ENCODE measurements around the gene CFAP57.

The CFAP57 gene

DNA sequence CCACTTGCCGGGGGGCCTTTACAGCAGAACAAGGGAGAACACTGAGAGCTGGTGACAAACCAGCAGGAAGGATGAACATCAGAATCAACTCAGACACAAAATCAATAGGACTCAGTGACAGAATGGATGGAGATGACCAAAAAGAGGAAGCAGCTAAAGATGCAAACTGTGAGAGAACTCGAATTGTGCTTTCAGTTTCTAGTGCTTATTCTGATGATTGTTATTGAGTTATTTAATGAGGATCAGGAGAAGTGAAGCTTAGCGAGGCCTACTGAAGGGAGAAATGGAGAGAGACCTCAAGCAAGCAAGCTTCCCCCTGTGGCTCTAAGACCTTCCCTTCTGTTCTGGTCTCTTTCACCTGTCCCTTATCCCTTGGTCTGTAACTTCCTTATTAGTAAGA is 67.4 kb downstream of the CFAP57 start:
- no peak for TF ChIP-seq CTCF (IDR thresholded peaks at IDR 0.05; ENCODE audit: borderline replicate concordance, insufficient read depth, low read depth, low read length)
- H3K4me3 ChIP-seq (ENCODE audit: low read depth, low read length), result no peak overlapping the region

- H3K4me3 ChIP-seq (ENCODE audit: low read depth, low read length), result no peak overlapping the region
- no peak for TF ChIP-seq CTCF (IDR thresholded peaks at IDR 0.05; ENCODE audit: borderline replicate concordance, insufficient read depth, low read depth, low read length)
Observed at GRCh38 chr1:43241413-43241836, 69.3 kb downstream of the CFAP57 start.

- H3K4me3 ChIP-seq (ENCODE audit: low read depth, low read length), result no peak overlapping the region
- TF ChIP-seq CTCF (IDR thresholded peaks at IDR 0.05; ENCODE audit: borderline replicate concordance, insufficient read depth, low read depth, low read length), result no peak
Observed at GRCh38 chr1:43243299-43243698, 71.2 kb downstream of the CFAP57 start.

- no peak overlapping the region for H3K4me3 ChIP-seq (ENCODE audit: low read depth, low read length)
- no peak for TF ChIP-seq CTCF (IDR thresholded peaks at IDR 0.05; ENCODE audit: borderline replicate concordance, insufficient read depth, low read depth, low read length)
Observed at GRCh38 chr1:43246466-43247213, 74.5 kb downstream of the CFAP57 start.

DNA sequence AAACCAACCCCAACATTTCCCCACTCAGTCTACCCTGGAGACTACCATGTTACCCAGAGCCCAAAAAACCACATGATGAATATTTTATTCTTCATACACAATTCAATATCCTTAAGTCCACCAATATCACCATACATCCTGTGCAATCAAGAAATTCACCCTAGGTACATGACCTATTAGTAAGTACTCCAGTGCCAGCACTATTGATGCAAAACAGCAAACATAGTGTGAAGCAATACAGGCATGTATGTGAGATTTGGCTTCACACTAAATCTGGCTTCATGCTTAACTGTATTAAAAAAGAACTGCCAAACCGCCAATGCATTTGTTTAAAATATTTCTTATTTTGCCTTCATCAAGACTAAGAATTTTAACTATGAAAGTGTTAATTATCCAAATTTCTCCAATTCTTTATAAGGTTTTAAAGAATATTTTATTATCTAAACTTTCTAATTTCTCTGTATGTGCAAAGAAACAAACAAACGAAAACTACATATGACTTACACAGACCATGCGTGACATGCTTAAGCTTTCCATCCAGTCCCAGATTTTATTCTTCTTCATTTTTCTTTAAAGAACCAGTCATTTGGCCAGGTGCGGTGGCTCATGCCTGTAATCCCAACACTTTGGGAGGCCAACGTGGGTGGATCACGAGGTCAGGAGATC is 75.3 kb downstream of the CFAP57 start:
- no peak for TF ChIP-seq CTCF (IDR thresholded peaks at IDR 0.05; ENCODE audit: borderline replicate concordance, insufficient read depth, low read depth, low read length)
- H3K4me3 ChIP-seq (ENCODE audit: low read depth, low read length), result no peak overlapping the region

- TF ChIP-seq CTCF (IDR thresholded peaks at IDR 0.05; ENCODE audit: borderline replicate concordance, insufficient read depth, low read depth, low read length), result no peak
- no peak overlapping the region for H3K4me3 ChIP-seq (ENCODE audit: low read depth, low read length)
Observed at GRCh38 chr1:43250351-43250761, 78.2 kb downstream of the CFAP57 start.

DNA sequence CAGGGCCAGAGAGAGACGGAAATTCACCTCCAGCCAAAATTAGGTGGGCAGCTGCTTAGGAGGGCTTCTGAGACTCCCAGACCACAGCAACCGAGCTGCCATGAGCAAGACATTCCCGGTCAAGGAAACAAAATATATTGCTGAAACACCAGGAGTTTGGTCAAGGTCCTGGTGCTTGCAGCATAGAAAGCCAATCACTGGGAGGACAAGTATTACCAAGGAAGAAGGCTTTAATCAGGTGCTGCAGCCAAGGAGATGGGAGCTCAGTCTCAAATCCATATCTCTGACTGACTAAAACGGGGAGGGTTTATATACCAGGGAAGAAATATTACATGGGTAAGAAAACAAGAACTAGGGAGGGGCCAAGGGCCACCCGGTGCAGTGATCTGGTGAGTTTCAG is 78.9 kb downstream of the CFAP57 start:
- H3K4me3 ChIP-seq (ENCODE audit: low read depth, low read length), result no peak overlapping the region
- no peak for TF ChIP-seq CTCF (IDR thresholded peaks at IDR 0.05; ENCODE audit: borderline replicate concordance, insufficient read depth, low read depth, low read length)
